Tibial nerve (tissue), 3 donors: ENCODE measurements around the gene CMSS1.

Experiments
- POLR2A ChIP-seq, 2 donors: fragments of 450-650 bp; IDR thresholded peaks; one replicate each; pipeline ENCODE4 v1.6.1; 2017; ENCODE audit warnings: antibody characterized with exemption in 2 of 2, mild to moderate bottlenecking in 2 of 2, moderate library complexity in 2 of 2
- TF ChIP-seq, protein P1 (sequence below), 5 experiments: fragments of 200-600 bp in 3 of 5; fragments of 450-650 bp in 2 of 5; sonication (generic) in 3 of 5; IDR thresholded peaks; one replicate each; pipeline ENCODE4 v1.5.1; 2016 to 2019; ENCODE audit warnings: antibody characterized with exemption in 5 of 5, mild to moderate bottlenecking in 3 of 5, moderate library complexity in 2 of 5

DNA sequence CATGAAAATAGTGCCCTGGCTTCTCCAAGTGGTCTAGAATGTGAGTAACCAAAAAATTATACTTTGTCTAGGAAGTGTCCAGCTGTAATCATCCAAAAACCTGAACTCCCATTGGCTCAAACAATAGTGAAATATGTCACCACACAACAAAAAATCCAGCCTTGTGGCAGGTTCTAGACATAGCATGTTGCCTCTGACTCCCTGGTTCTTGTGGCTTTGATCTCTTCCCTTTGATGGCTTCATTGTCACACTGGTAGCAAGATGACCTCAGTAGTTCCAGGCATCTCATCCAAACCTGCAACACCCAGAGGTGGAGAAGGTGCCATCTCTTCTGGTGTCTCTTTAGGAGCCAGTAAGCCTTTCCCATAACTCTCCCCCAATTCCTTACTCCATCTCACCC lies 74.7 kb downstream of the CMSS1 start:
- TF ChIP-seq, protein P1, sequence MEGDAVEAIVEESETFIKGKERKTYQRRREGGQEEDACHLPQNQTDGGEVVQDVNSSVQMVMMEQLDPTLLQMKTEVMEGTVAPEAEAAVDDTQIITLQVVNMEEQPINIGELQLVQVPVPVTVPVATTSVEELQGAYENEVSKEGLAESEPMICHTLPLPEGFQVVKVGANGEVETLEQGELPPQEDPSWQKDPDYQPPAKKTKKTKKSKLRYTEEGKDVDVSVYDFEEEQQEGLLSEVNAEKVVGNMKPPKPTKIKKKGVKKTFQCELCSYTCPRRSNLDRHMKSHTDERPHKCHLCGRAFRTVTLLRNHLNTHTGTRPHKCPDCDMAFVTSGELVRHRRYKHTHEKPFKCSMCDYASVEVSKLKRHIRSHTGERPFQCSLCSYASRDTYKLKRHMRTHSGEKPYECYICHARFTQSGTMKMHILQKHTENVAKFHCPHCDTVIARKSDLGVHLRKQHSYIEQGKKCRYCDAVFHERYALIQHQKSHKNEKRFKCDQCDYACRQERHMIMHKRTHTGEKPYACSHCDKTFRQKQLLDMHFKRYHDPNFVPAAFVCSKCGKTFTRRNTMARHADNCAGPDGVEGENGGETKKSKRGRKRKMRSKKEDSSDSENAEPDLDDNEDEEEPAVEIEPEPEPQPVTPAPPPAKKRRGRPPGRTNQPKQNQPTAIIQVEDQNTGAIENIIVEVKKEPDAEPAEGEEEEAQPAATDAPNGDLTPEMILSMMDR (IDR thresholded peaks at IDR 0.05) = no peak
- TF ChIP-seq POLR2A (IDR thresholded peaks at IDR 0.05) = no peak
